HG03521 (cell line): ENCODE data around the gene PERM1.

Experiments
- ATAC-seq: cut with Tn5 transposase; IDR thresholded peaks from one replicate; pipeline ENCODE4 v1.9.1; 2021; ENCODE audit warnings: mild to moderate bottlenecking, moderate library complexity; ENCODE audit not compliant: unreplicated experiment

Gene PERM1

DNA sequence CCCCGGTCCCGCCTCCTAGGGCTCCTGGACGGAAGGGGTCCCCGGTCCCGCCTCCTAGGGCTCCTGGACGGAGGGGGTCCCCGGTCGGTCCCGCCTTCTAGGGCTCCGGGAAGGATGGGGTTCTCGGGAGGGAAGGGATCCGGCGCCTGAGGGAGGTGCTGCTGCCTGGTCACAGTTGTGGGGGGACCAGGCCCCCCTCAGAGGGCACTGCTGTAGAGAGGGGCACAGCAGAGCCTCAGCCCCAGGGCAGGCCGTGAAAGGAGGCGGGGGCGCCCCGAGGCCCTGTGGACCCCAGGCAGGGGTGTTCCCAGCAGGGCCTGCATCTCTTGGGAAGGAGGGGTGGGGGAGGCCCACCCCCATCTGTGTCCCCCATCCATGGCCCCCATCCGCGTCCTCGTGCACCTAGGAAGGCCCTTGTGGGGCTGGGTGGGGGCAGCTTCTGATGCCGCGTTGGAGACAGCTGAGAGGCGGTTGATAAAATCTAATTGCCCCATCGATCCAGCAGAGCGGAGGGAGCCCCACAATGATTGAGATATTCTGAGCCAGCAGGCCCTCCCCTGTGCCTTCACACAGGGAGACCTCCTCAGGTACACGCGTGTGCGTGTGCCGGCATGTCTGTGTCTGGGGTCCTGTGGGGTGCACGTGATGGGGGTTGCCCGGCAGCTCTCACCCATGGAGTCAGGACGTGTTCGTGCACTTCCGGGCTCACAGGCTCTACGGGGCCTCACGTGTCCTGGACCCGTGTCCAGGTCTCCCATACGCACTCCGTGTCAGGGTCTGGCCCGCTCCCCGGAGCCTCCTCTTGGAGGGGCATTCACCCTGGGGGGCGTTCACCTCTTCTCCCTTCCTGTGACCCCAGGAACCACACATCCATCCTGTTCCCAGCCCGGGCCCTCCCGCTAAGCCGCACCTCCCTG, 45.3 kb downstream of the PERM1 start:
- ATAC-seq, result no peak

DNA sequence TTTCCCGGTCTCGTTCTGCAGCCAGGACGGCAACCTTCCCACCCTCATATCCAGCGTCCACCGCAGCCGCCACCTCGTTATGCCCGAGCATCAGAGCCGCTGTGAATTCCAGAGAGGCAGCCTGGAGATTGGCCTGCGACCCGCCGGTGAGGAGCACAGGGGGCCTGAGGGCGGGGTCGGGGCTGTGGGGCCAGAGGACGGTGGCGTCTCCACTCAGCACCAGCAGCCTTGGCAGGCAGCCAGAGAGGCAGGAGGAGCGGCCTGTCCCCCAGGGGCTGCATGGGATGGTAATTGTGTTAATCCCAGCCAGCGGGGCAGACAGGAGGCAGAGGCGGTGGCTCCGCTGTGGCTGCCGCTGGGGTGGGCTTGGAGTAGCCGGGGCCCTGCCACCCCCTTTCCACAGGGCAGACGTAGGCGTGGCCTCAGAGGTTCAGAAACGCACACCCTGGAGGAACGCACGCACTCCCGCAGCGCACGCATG, 46.1 kb downstream of the PERM1 start:
- ATAC-seq, result no peak

DNA sequence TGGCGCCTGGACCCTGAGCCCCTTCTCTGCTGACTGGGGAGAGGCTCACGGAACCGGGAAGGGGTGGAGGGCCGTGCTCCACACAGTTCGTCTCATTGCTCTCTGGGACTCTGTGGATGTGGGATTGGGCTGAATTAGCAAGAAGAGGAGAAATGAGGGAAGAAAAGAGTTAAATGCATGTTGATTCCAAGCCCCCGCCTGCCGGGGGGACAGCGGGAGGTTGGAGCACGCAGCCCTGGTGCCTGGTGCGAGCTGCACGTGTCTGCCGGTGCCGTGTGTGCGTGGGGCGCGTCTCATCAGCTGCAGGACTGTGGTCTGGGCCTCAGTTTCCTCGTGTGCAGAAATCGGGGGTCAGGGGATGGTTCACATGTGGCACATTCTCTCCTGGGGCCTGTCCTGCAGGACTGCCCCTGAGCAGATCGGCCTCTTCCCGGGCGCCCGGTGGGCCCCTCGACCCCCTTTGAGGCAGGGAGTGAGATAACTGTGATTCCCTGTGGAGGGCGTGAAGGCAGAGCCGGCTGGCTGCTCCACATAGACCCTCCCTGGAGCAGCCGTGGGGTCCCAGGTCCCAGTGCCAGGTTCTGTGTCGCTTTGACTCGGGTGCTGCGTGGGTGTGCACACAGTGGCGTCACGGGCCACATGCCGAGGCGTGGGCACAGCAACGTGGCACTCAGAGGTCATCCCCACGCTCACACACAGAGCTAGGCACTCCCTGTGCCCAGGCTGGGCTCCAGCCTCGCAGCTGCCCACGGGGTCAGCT, 46.7 kb downstream of the PERM1 start:
- no peak for ATAC-seq

DNA sequence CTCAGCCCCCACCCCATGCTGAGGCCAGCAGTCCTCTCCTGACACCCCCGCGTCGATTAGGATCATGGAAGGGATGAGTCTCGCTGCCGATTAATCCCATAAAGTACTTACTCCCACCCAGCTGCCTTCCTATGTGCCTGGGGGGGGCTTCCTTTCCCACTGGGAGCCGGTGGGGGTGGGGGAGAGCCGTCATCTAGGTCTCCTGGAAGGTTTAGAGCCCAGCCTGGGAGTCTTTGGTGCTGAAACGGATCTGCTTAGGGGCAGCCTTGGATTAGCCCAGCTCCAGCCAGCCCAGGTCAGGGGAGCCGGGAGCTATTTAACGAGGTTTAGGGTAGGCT, 48.3 kb downstream of the PERM1 start:
- ATAC-seq, result no peak

DNA sequence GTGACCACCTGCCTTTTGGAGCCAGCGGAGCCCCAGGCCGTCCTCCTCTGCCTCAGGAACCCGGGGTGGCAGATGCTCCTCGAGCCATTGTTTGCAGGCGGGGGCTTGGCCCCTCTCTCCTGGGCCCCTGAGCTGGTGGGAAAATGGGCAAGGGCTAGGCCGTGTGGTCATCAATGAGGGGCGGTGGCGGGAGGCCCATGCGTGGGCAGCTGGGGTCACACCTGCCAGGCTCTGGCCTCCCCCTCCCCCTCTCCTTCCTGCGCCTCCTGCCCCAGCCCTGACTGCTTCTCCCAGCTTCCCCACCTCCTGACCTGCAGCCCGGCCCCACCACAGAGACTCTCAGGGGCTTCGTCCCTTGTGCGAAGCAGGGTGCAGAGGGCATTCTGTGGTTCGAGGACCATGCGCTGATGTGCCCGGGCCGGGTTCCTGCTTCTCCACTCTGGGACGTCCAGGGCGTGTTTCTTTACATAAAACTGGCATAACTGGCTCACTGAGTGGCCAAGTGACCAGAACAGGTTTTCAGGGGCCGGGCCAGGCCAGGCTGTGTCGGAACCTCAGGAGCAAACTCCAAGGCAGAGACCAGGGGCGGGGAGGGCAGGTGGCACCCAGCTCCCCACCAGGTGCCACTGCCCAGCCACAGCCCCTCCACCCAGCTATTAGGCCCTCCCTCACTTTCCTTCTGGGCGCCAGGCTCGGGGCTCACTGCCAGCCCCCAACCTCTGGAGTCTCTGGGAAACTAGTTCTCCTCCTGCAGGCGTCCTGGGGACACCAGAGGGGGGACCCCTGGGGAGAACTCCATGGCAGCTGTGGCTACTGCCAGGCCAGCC, 48.9 kb downstream of the PERM1 start:
- ATAC-seq, result no peak

DNA sequence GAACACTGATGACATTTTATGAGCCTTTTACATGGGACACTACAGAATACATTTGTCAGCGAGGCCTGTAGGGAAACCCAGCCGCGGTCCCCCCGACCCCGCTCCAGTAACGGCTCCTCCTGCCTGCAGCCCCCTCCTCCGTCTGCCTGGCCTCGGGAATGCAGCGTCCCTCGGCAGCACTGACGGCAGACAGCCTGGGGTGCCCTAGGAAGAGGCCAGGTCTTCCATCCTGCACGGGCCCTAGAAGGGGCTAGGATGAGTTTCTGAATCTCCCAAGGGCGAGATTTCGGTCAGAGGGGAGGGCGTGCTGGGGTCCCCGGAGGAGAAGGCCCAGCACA, 49.8 kb downstream of the PERM1 start:
- ATAC-seq, result no peak

DNA sequence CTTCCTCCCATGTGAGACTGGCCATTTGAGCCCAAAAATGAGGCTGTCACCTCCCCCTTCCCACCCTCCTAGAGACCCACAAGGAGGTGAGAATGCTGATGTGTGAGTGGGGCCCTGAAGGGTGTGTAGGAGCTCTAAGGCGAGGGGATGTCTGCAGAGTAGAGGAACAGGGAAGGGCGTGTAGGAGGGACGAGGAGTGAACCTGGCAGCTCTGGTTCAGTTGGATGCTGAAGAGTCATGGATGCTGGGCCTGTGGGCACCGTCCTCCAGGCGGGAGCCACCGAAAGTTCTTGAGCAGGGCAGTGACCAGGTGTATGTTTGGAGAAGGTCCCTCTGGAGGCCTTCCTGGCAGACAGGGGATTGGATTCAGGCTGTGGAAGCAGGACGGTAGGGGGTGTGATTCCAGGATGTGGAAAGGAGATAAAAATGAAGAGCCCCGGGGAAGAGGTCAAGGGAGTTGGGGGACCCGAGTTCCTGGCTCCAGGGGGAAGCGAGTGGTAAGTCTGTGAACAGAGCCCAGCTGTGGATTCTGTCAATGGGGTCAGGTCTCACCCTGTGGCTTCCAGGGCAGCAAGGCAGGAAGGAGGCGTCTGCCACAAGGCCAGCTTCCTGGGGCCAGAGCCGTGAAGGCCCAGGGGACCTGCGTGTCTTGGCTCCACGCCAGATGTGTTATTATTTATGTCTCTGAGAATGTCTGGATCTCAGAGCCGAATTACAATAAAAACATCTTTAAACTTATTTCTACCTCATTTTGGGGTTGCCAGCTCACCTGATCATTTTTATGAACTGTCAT, 50.3 kb downstream of the PERM1 start:
- no peak for ATAC-seq

DNA sequence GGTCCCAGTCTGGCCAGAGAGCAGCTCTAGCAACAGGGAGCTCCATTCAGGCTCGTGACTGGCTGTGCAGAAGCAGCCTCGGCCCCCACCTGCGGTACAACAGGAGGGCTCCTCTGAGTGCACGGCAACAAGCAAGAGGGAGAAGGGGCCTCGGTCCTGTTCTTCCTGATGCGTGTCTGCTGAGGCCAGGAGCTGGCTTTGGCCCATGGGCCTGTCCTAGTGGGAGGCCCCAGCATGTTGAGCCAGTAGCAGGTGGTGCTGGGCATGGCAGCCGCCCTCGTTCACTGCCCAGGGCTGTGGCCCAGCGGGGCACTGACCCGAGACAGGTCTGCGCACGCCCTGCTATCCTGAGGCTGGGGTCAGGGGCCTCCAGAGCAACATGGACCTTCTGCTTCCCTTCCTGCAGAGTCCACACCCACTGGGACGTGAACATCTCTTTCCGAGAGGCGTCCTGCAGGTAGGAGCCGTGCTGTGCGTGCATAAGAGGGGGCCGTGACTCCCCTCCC, 51.2 kb downstream of the PERM1 start:
- ATAC-seq, result no peak

DNA sequence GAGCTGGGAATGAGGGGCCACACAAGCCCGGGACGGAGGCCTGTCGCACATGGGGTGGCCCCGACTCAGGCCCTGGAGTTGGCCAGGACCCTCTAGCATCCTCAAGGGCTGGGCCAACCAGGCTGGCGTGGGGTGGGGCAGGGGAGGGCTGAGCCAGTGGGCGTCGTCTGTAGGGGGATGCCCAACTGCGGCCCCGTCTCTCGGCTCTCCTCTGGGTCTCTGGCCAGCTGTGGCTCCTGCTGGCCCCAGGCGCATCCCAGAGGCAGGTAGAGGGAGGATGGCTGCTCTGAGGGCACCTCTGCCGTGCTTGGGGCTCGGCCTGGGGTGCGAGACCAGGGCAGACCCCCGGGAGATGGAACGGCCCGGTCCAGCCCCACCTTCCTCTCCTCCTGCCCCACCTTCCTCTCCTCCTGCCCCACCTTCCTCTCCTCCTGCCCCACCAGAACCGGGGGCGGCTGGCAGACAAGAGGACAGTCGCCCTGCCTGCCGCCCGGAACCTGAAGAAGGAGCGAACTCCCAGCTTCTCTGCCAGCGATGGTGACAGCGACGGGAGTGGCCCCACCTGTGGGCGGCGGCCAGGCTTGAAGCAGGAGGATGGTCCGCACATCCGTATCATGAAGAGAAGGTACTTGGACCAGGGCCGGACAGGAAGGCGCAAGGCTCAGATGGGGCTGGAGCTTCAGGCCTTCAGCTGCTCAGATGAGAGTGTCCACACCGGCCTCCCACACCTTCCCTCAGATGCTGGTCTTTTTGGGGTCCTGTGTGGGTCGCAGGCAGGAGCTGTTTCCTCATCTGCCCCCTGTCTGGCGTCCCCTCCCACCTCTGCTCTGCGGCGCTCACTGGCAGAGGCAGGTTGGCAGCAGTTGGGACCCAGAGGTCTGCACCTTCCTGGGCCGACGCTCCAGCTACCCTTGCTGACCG, 51.9 kb downstream of the PERM1 start:
- no peak for ATAC-seq

DNA sequence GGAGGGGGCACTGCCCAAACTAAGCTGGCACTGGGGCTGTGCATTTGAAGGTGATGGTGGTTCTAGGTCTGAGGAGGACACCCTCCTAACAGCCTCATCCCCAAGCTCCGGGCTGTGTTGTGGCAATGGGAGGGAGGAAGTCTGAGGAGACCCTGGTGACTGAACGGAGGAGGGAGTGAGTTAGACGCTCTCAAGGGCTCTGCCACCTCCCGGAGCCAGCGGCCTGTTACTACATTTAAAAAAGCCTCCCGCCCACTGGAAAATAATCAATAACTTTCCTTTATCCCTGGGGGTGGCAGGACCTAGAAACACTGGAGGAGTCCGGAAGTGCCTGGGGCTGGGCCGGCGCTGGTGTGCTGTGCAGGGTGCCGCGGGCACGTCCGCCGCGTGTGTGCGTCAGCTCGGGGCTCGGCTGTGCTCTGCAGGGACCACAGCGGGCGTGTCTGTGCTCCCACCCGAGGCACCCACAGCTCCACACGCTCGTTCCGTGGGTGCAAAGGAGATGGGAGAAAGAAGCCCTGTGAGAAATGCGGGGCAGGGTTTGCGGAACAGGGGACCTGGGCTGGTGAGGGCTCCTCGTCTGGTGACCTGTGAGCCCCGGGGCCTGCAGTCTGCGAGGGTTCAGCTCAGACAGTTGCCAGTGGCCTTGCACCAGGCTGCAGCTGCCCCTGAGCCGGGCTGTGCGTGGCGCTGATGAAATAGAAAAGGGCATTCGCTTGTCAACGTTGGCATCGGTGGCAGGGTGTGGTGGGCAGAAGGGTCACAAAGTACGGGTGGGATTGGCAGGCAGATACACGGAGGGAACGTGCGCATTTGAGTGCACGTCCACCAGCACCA, 52.9 kb downstream of the PERM1 start:
- ATAC-seq, result no peak

DNA sequence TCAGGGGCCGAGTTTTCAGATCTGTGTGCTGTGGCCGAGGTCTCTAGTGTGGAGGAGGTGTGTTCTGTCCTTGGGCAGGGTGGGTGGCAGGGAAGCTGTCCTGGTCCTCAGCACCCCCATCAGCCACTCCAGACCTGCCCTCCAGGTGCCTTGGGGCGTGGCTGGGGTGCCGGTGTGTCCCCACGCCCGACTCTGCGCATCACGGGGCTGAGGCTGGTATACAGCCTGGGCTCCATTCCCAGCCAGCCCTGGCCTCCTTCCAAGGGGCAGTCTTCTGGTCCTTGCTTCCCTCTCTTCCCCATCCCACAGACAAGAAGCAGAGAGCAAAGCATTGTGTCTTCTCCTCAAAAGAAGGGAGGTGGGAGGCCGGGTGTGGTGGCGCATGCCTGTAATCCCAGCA, 54.1 kb downstream of the PERM1 start:
- no peak for ATAC-seq

DNA sequence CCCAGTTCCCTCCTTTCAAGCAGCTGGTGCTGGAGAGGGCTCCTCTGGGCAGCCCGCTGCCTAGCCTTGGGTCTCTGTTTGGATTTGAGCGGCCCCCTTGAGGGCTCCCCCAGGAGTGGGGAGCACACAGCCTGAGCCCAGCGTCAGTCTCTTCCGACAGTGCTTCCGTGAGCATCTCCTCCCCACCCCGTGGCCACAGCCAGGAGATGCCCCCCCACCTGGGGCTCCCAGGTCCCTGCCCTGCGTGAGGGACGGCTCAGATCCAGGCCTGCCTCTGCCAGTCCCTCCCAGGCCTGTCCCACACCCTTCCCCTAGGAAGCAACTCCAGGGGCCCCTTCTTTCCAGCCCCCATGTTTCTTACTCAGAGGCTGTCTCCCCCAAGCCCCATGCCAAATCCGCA, 54.7 kb downstream of the PERM1 start:
- ATAC-seq, result no peak

DNA sequence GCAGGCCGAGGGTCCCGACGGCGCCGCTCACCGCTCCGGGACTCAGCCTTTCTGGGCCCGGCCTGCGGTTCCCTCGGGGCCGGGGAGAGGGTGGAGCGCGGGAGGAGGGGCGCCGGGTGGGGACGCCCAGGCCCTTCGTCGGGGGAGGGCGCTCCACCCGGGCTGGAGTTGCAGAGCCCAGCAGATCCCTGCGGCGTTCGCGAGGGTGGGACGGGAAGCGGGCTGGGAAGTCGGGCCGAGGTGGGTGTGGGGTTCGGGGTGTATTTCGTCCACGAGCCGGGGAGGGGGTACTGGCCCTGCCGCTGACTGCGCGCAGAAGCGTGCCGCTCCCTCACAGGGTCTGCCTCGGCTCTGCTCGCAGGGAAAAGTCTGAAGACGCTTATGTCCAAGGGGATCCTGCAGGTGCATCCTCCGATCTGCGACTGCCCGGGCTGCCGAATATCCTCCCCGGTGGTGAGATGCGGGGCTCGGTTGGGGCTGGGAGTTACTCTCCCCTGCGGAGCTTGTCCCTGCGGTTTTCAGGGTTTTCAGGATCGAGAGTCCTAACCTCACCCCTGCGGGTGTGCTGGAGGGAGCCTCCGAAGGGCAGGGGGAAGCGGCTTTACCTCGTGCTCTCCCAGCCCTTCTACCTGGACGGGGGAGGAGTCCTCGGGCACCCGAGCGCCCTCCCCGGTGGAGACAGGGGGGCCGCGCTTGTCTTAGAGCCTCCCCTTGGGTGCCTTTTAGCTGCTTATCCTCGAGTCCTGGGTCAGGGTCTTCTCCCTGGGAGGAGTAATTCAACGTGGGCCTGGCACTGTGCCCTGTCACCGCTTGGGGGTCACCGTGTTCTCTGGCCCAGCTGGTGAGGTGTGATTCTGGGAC, 56.1 kb downstream of the PERM1 start:
- no peak for ATAC-seq
